ENCODE data around the gene TBC1D21. TPM values are rescaled to one million over a fixed set of nuclear protein-coding genes. Genes with fewer than 3 reads are reported as not detected.

Gene TBC1D21, protein sequence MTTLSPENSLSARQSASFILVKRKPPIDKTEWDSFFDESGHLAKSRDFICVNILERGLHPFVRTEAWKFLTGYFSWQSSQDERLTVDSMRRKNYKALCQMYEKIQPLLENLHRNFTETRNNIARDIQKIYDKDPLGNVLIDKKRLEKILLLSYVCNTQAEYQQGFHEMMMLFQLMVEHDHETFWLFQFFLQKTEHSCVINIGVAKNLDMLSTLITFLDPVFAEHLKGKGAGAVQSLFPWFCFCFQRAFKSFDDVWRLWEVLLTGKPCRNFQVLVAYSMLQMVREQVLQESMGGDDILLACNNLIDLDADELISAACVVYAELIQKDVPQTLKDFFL
- not detected in 2 replicates for total RNA-seq (ENCODE audit: low replicate concordance)

DNA sequence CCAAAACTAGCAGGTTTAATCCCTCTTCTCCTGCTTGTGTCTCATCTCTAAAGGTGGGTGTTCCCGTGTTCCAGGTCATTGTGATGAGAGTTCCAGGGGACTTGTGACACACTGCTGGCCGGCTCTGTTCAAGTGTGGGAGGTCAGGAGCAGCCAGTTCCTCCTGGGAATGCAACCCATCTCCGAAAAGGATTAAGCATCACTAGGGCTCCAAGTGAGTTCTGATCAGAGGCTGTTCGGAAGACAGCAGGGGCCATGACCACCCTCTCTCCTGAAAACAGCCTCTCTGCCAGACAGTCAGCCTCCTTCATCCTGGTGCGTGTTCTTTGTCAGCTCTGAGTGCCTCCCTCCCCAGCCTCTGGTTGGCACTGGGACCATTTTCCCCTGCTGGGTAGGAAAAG lies at the start of gene TBC1D21:
TSS of gene TBC1D21 (plus strand) at position 109 of the 400 bp plus-strand sequence. CDS start at position 255, 146 bp downstream.

DNA sequence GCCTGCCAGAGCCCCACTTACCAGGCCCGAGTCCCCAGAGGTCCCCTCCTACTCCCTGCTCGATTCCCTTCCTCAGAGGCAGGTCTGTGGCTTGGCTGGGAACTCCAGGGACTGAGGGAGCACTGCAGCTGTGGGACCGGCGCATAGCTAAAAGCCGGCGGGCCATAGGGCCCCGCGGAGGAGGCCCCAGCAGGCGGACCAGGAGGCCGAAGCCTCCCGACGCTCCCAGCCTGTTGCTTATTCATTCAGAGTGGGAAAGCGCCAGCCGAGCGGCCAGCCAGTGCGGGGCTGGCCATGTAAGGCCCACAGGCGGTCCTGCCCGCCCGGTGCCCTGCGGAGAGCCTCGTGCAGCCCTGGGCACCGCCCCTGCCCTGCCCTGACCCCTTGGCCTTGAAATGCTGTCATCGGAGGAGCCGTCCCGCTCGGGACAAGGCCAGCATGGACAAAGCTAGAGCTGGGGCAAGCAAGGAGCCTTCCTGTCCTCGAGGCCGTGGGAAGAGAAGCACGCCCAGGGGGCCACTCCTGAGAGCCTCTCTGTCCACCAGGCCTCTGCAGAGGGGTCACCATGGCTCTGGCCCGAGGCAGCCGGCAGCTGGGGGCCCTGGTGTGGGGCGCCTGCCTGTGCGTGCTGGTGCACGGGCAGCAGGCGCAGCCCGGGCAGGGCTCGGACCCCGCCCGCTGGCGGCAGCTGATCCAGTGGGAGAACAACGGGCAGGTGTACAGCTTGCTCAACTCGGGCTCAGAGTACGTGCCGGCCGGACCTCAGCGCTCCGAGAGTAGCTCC lies 53.0 kb downstream of the TBC1D21 start, which contains the start of gene LOXL1:
TSS of gene LOXL1 (plus strand) at position 244 of the 784 bp plus-strand sequence. CDS start at position 566, 322 bp downstream.

Other genes starting within 250 kb of the TBC1D21 start
- 103 and 117 TPM in 2 replicates for gene NPTN, start 240.2 kb upstream of the TBC1D21 start, total RNA-seq (ENCODE audit: low replicate concordance)
- 85.0 and 183 TPM in 2 replicates for gene CD276, start 189.2 kb upstream of the TBC1D21 start, total RNA-seq (ENCODE audit: low replicate concordance)
- gene INSYN1, start 120.2 kb upstream of the TBC1D21 start, total RNA-seq (ENCODE audit: low replicate concordance) = 0.45 and 20.1 TPM in 2 replicates
- 126 and 130 TPM in 2 replicates for gene LOXL1, start 52.9 kb downstream of the TBC1D21 start, total RNA-seq (ENCODE audit: low replicate concordance)
- gene STOML1, start 118.7 kb downstream of the TBC1D21 start, total RNA-seq (ENCODE audit: low replicate concordance) = 7.8 and 18.5 TPM in 2 replicates
- gene PML, start 121.2 kb downstream of the TBC1D21 start, total RNA-seq (ENCODE audit: low replicate concordance) = 10.9 and 20.4 TPM in 2 replicates
- not detected in 2 replicates for gene GOLGA6A, start 209.0 kb downstream of the TBC1D21 start, total RNA-seq (ENCODE audit: low replicate concordance)

All from smooth muscle cell of the coronary artery (primary cell).